ENCODE results near the gene SLC35G1.

The SLC35G1 gene

GRCh38 chr10:93894516-93895378, 969 bp downstream of the SLC35G1 start:
- DNase-seq, result no peak

GRCh38 chr10:93897070-93897780, 3.4 kb downstream of the SLC35G1 start:
- DNase-seq, result no peak

DNA sequence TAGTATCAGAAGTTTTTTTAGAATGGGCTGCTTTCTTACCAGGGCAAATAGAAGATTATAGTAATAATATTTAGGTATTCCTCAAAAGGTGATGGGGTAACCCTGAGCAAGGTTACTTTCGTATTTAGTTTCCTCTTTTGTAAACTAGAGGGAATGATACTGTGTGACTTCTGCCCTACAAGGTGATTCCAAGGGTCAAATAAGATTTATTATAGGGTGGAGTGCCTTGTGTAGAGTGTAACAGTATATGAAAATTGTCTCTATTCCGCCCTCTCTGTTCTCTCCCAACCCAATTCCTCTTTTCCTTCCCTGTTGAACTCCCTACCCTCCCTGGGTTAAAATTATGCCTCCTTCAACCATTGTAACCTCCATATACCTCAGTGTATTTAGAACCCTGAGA, 5.3 kb downstream of the SLC35G1 start:
- no peak for DNase-seq

- no peak for DNase-seq
Measured at GRCh38 chr10:93903051-93903450, 9.3 kb downstream of the SLC35G1 start.

GRCh38 chr10:93904901-93905300, 11.1 kb downstream of the SLC35G1 start:
- no peak for DNase-seq

DNA sequence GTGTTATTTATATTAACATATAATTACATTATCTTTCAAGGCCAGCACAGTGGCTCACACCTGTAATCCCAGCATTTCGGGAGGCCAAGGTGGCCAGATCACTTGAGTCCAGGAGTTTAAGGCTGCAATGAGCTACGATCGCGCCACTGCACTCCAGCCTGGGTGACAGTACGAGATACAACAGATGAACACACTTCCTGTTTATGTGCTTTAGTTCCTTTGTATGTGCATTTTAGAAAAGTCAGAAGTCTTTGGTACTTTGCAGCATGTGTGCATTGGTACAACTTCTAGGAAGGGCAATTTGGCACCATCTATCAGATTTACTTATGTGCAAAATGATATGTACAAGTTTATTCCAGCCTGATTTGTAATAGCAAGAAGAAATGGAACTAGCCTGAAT, 13.3 kb downstream of the SLC35G1 start:
- no peak for DNase-seq

DNA sequence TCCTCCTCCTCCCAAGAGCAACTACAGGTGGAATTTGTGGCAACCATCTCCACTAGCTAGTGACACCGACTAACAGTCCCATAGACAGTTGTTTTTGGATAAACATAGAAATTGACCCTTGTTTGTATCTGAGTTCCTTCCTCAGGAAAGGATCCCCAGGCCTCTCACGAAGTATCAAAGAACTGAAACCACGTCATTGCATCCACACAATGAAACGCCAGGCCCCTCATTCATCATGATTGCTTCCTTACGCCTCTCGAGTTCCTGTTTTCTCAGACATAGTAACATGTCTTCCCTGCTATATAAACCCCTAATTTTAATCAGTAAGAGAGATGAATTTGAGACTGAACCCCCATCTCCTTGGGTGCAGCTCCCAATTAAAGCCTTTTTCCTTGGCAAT, 18.1 kb downstream of the SLC35G1 start:
- no peak for DNase-seq

- no peak for DNase-seq
Measured at GRCh38 chr10:93912444-93912843, 18.7 kb downstream of the SLC35G1 start.

GRCh38 chr10:93913706-93914105, 19.9 kb downstream of the SLC35G1 start:
- no peak for DNase-seq

DNA sequence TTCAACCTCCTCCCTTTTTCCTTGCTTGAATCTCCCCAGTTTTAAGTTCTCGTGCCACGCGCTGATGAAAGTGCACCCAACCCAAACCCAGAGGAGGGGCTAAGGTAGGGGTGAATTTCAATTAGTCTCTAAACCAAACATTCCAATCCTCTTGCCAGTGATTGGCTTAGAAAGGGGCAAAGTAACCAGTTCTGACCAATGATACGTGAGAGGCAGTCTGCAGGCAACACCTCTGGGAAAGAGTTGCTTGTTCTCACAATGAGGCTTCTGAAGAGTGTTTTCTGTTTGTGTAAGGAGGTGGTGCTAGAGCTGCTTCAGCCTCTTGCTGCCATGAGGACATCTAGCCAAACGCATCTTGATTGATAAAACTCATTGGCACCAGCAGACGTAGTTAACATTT, 21.8 kb downstream of the SLC35G1 start:
- DNase-seq, result no peak

DNA sequence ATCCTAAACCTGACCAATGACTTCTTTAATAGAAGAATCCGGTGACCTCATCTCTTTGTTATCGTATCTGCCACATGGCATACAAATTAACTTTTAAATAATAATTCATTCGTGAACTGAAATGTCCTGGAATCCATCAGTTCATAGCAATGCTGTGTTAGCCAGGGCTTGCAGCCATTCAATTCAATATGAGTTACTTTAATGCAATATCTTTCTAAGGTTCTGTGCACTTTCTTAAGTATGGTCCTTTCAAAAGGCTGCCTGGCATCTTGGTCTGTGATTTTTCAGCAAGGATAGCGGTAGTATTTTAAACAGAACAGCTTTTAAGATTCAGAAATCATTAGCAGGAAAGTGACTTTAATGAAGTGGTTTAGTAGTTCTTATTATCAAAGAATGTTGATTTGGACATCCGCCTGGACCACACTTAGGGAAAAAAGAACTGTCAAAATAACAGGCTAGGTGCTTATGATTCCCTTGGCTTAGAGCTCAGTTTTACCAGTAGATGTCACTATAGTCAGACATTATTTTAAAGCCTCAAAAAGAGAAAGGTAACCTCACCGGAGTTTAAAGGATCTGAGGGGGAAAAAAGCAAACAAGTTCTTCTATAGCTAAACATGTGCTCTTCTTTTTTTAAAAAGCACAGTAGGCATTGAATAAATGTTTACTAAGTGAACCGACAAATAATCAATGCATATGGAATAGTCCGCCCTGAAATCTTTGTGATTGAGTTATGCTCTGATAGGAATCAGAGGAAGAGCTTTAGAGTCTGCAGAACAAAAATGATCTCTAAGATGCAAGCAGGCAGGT, 22.7 kb downstream of the SLC35G1 start:
- DNase-seq, result peak; percentile 54

DNA sequence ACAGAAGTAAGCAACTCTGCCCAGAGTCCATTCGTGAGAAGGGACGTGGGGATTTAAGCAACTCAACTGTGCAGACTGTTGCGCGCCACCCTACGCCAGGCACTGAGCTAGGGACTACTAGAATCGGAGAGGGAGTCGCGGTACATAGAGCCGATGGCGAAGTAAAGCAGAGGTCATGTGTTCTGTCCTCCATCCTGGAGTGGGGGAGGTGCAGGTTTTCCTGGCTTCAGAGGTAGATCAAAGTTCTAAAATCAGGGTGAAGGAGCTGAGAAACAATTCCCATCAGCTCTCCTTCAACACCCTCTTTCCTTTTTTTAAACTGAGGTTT, 23.2 kb downstream of the SLC35G1 start:
- no peak for DNase-seq

GRCh38 chr10:93917821-93918220, 24.0 kb downstream of the SLC35G1 start:
- DNase-seq, result no peak

DNA sequence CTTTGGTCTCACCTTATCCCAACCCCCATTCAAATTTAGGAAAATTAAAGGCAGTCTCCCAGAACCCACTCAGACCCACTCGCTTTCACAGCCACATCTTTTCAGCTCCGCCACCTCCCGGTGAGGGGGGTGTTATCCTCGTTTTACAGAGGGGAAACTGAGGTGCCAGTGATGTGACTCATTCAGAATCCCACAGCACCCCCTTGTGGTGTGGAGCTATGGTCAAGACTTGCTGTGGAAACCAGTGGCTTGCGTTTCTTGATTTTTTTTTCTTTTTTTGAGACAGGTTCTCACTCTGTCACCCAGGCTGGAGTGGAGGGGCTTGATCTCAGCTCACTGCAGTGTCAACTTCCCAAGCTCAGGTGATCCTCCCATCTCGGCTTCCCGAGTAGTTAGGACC, 27.6 kb downstream of the SLC35G1 start:
- no peak for DNase-seq

GRCh38 chr10:93926613-93927012, 32.8 kb downstream of the SLC35G1 start:
- no peak for DNase-seq

DNA sequence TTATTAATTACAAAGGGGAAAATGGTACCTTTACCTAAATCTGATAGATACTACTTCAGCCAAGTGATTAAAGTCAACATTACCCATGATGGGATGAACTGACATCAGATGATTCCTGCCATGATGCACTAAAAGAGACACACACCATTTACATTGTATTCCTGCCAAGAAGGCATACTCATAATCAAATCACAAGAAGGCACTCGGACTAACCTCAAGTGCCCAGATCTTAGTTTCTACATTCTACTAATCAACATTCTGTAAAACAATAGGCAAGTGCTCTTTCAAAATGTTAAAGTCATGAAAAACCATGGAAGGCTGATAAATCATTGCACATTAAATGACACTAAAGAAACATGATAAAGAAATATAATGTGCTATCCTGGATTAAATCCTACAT, 44.4 kb downstream of the SLC35G1 start:
- DNase-seq, result no peak

DNA sequence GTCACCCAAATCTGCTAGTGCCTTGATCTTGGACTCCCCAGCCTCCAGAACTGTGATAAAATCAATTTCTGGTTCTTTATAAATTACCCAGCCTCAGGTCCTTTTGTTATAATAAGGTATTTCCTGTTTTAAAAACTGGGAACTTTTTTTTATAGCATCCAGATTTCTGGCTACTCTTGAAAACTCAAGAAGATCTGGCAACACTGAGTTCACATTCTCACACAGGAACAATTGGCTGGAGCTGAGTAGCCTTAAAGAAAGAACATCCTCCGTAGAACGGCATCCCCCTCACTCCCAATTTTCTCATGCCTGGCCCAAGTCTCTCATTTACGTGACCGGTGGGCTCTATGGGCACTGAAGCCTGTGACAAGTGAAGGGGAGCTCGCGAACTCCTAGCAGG, 47.1 kb downstream of the SLC35G1 start:
- no peak for DNase-seq

GRCh38 chr10:93941606-93942005, 47.8 kb downstream of the SLC35G1 start:
- no peak for DNase-seq

GRCh38 chr10:93945819-93946218, 52.0 kb downstream of the SLC35G1 start:
- no peak for DNase-seq

- DNase-seq, result no peak
Measured at GRCh38 chr10:93947055-93947454, 53.3 kb downstream of the SLC35G1 start.

- DNase-seq, result no peak
Measured at GRCh38 chr10:93947524-93947923, 53.7 kb downstream of the SLC35G1 start.

GRCh38 chr10:93951905-93952304, 58.1 kb downstream of the SLC35G1 start:
- DNase-seq, result no peak
